H1 (cell line): ENCODE measurements around the gene CHD6. TPM values are rescaled to one million over a fixed set of nuclear protein-coding genes. Genes with fewer than 3 reads are reported as not detected.
A peak's percentile ranks its signal among the peaks of the same experiment; 100 is the strongest.

Source experiments
- CTCF ChIA-PET: fragments of 300-600 bp; sonication (Branson Sonifier 250); formaldehyde crosslinking; loops from one replicate; lab custom pipeline; 2021; ENCODE audit not compliant: partially characterized antibody; lab: Charles Lee
- POLR2A ChIA-PET: fragments of 300-600 bp; sonication (Branson Sonifier 250); formaldehyde crosslinking; loops from one replicate; lab custom pipeline; 2021; ENCODE audit warnings: inconsistent platforms; ENCODE audit not compliant: partially characterized antibody; lab: Charles Lee
- DNase-seq, 2 experiments: peaks; one replicate each; pipeline versions ENCODE4 v3.0.0 to v3.0.0-alpha.2; 2010 to 2022; ENCODE audit warnings: low spot score in 2 of 2, low read depth in 1 of 2, mixed read lengths in 1 of 2
- FAIRE-seq: peaks from 2 replicates; lab custom pipeline; 2011; peaks lifted over from hg19 to GRCh38; lab: Jason Lieb, UNC
- H2AFZ ChIP-seq: 2 replicates; pipeline ENCODE4 v1.8.1; 2012; ENCODE audit warnings: low read length, inconsistent platforms
- H2AK5ac ChIP-seq: 2 replicates; pipeline ENCODE4 v1.6.1; 2013; ENCODE audit warnings: low read depth, low read length
- H2BK120ac ChIP-seq: replicated peaks from 2 replicates; pipeline ENCODE3; 2013; ENCODE audit warnings: low read depth, low read length, inconsistent platforms
- H2BK12ac ChIP-seq: 2 replicates; pipeline ENCODE4 v1.6.1; 2013; ENCODE audit warnings: low read depth, low read length
- H2BK15ac ChIP-seq: 2 replicates; pipeline ENCODE4 v1.6.1; 2013; ENCODE audit warnings: low read length
- H2BK20ac ChIP-seq: 2 replicates; pipeline ENCODE4 v1.6.1; 2013; ENCODE audit warnings: low read length
- H2BK5ac ChIP-seq: 2 replicates; pipeline ENCODE4 v1.6.1; 2013; ENCODE audit warnings: low read depth, low read length
- H3K14ac ChIP-seq: 2 replicates; pipeline ENCODE4 v1.6.1; 2013; ENCODE audit warnings: inconsistent platforms; ENCODE audit not compliant: insufficient read length
- H3K18ac ChIP-seq: 2 replicates; pipeline ENCODE4 v1.6.1; 2013; ENCODE audit warnings: low read length; ENCODE audit errors: extremely low read depth
- H3K23ac ChIP-seq: 2 replicates; pipeline ENCODE4 v1.6.1; 2013; ENCODE audit warnings: inconsistent platforms; ENCODE audit not compliant: insufficient read length
- H3K23me2 ChIP-seq: 2 replicates; pipeline ENCODE4 v1.6.1; 2013; ENCODE audit warnings: low read depth, low read length
- H3K27ac ChIP-seq: 2 replicates; pipeline ENCODE4 v1.6.1; 2011; ENCODE audit warnings: low read depth, low read length, inconsistent platforms
- H3K27me3 ChIP-seq, 4 experiments: replicated peaks in 1 of 4; 1 replicate in 1 of 4; 2 replicates in 3 of 4; pipeline versions ENCODE4 v1.6.1 to v1.8.1; 2011 to 2013; ENCODE audit warnings: low read length in 3 of 4, mild to moderate bottlenecking in 3 of 4, inconsistent platforms in 2 of 4, mixed read lengths in 2 of 4, moderate library complexity in 1 of 4; ENCODE audit not compliant: control insufficient read depth in 3 of 4, insufficient read depth in 3 of 4; ENCODE audit errors: extremely low read depth in 1 of 4
- H3K36me3 ChIP-seq, 4 experiments: 2 replicates each; pipeline versions ENCODE4 v1.6.1 to v1.8.1; 2011 to 2013; ENCODE audit warnings: mild to moderate bottlenecking in 4 of 4, low read length in 3 of 4, moderate library complexity in 2 of 4, control low read depth in 1 of 4, inconsistent platforms in 1 of 4; ENCODE audit not compliant: insufficient read depth in 4 of 4, control insufficient read depth in 2 of 4
- H3K4ac ChIP-seq: replicated peaks from 2 replicates; pipeline ENCODE3; 2013; ENCODE audit warnings: low read length, low read depth, mixed read lengths, inconsistent platforms; ENCODE audit not compliant: insufficient read length
- H3K4me1 ChIP-seq, 4 experiments: replicated peaks in 1 of 4; 1 replicate in 1 of 4; 2 replicates in 3 of 4; pipeline versions ENCODE4 v1.6.1 to v1.8.1; 2011 to 2013; ENCODE audit warnings: low read length in 3 of 4, inconsistent platforms in 2 of 4, mixed read lengths in 1 of 4; ENCODE audit not compliant: insufficient read depth in 4 of 4, control insufficient read depth in 3 of 4
- H3K4me2 ChIP-seq, 2 experiments: 2 replicates each; pipeline versions ENCODE4 v1.6.1 to v1.8.1; 2011 to 2013; ENCODE audit warnings: low read depth in 2 of 2, low read length in 2 of 2, control low read depth in 1 of 2, inconsistent platforms in 1 of 2, mild to moderate bottlenecking in 1 of 2; ENCODE audit not compliant: insufficient read depth in 1 of 2
- H3K4me3 ChIP-seq, 4 experiments: fragments of 200-600, 300-600 bp in 1 of 4; sonication (generic), shearing (Covaris generic), sonication (Bioruptor Twin) in 1 of 4; 2 replicates each; pipeline versions ENCODE4 v1.5.1 to v1.8.1; 2011 to 2016; ENCODE audit warnings: low read length in 4 of 4, low read depth in 3 of 4, control low read depth in 2 of 4, inconsistent platforms in 2 of 4, mild to moderate bottlenecking in 2 of 4, mixed read lengths in 1 of 4, moderate library complexity in 1 of 4; ENCODE audit not compliant: insufficient read depth in 2 of 4; ENCODE audit errors: extremely low read depth in 1 of 4
- H3K56ac ChIP-seq: replicated peaks from 2 replicates; pipeline ENCODE3; 2013; ENCODE audit warnings: low read depth, mild to moderate bottlenecking, mixed read lengths, low read length, inconsistent platforms; ENCODE audit not compliant: insufficient read length
- H3K79me1 ChIP-seq: 2 replicates; pipeline ENCODE4 v1.6.1; 2013; ENCODE audit warnings: low read depth, low read length, control low read depth
- H3K79me2 ChIP-seq, 2 experiments: 2 replicates each; pipeline versions ENCODE4 v1.6.1 to v1.8.1; 2012 to 2013; ENCODE audit warnings: low read length in 2 of 2, mild to moderate bottlenecking in 2 of 2, inconsistent platforms in 1 of 2; ENCODE audit not compliant: insufficient read depth in 2 of 2, control insufficient read depth in 1 of 2
- H3K9ac ChIP-seq, 4 experiments: replicated peaks in 1 of 4; 1 replicate in 1 of 4; 2 replicates in 3 of 4; pipeline versions ENCODE4 v1.6.1 to v1.8.1; 2011 to 2013; ENCODE audit warnings: low read depth in 3 of 4, low read length in 3 of 4, control low read depth in 2 of 4, mild to moderate bottlenecking in 2 of 4, moderate library complexity in 2 of 4, inconsistent platforms in 1 of 4; ENCODE audit errors: extremely low read depth in 1 of 4
- H3K9me3 ChIP-seq, 2 experiments: 2 replicates each; pipeline versions ENCODE4 v1.6.1 to v1.8.1; 2012 to 2013; ENCODE audit warnings: mild to moderate bottlenecking in 2 of 2, moderate library complexity in 2 of 2, control low read depth in 1 of 2, inconsistent platforms in 1 of 2, low read depth in 1 of 2, low read length in 1 of 2, mixed read lengths in 1 of 2; ENCODE audit not compliant: insufficient read depth in 2 of 2
- H4K20me1 ChIP-seq, 2 experiments: replicated peaks in 1 of 2; 2 replicates each; pipeline versions ENCODE3 to v1.8.1; 2011 to 2013; ENCODE audit warnings: inconsistent platforms in 2 of 2, low read length in 2 of 2, mild to moderate bottlenecking in 1 of 2; ENCODE audit not compliant: insufficient read depth in 2 of 2, control insufficient read depth in 1 of 2
- H4K5ac ChIP-seq: 2 replicates; pipeline ENCODE4 v1.6.1; 2013; ENCODE audit warnings: low read length, low read depth, mixed read lengths, inconsistent platforms; ENCODE audit not compliant: insufficient read length
- H4K8ac ChIP-seq: 2 replicates; pipeline ENCODE4 v1.8.0; 2013; ENCODE audit warnings: mild to moderate bottlenecking, moderate library complexity, low read length, inconsistent platforms; ENCODE audit not compliant: insufficient read depth; ENCODE audit errors: extremely low read depth
- H4K91ac ChIP-seq: replicated peaks from 2 replicates; pipeline ENCODE3; 2013; ENCODE audit warnings: low read length, mixed read lengths, inconsistent platforms; ENCODE audit not compliant: insufficient read length
- BRCA1 ChIP-seq: IDR thresholded peaks from 2 replicates; pipeline ENCODE4 v1.6.1; 2012; ENCODE audit warnings: low read depth, low read length, improper control_type of control experiment
- EGR1 ChIP-seq: IDR thresholded peaks from 2 replicates; pipeline ENCODE4 v1.6.1; 2011; ENCODE audit warnings: low read depth, low read length, borderline replicate concordance
- EZH2 ChIP-seq: fragments of 200-600 bp; sonication (generic); IDR thresholded peaks from 2 replicates; pipeline ENCODE4 v1.7.1; 2012; ENCODE audit warnings: low read depth, mild to moderate bottlenecking, moderate library complexity, low read length, inconsistent platforms; ENCODE audit not compliant: severe bottlenecking
- HDAC2 ChIP-seq, 2 experiments: fragments of 300-600 bp in 1 of 2; sonication (generic) in 1 of 2; IDR thresholded peaks; 2 replicates each; pipeline ENCODE4 v1.6.1; 2011 to 2012; ENCODE audit warnings: low read depth in 2 of 2, low read length in 2 of 2, mild to moderate bottlenecking in 2 of 2, moderate library complexity in 2 of 2, borderline replicate concordance in 1 of 2, inconsistent platforms in 1 of 2
- HDAC6 ChIP-seq: IDR thresholded peaks from one replicate; pipeline ENCODE4 v1.7.1; 2012; ENCODE audit warnings: low read depth, mild to moderate bottlenecking, inconsistent platforms, low read length, moderate library complexity
- KDM4A ChIP-seq: IDR thresholded peaks from one replicate; pipeline ENCODE4 v1.7.1; 2012; ENCODE audit warnings: low read depth, mild to moderate bottlenecking, moderate library complexity, low read length, inconsistent platforms; ENCODE audit not compliant: severe bottlenecking
- RXRA ChIP-seq: IDR thresholded peaks from 2 replicates; pipeline ENCODE4 v1.6.1; 2011; ENCODE audit warnings: low read depth, mild to moderate bottlenecking, low read length, moderate library complexity; ENCODE audit not compliant: insufficient read depth
- SIN3A ChIP-seq, 2 experiments: IDR thresholded peaks in 1 of 2; conservative IDR thresholded peaks in 1 of 2; 2 replicates each; pipeline ENCODE4 v1.6.1; 2011 to 2012; ENCODE audit warnings: low read length in 2 of 2, improper control_type of control experiment in 1 of 2, low read depth in 1 of 2, mild to moderate bottlenecking in 1 of 2
- SP1 ChIP-seq: IDR thresholded peaks from 2 replicates; pipeline ENCODE4 v1.6.1; 2011; ENCODE audit warnings: low read depth, low read length
- SRF ChIP-seq: IDR thresholded peaks from 2 replicates; pipeline ENCODE4 v1.6.1; 2011; ENCODE audit warnings: mild to moderate bottlenecking, low read depth, low read length, moderate library complexity
- TAF7 ChIP-seq: optimal IDR thresholded peaks from 2 replicates; pipeline ENCODE3; 2011; ENCODE audit warnings: low read depth, mild to moderate bottlenecking, inconsistent platforms, low read length, moderate library complexity, borderline replicate concordance
- WGBS, 2 experiments: shearing (Covaris generic) in 1 of 2; methylation state at CpG; one replicate each; pipeline versions ENCODE4 v1.1.6 to v1.1.7; 2013 to 2015; ENCODE audit warnings: low lambda C conversion rate in 2 of 2, mixed read lengths in 2 of 2, inconsistent platforms in 1 of 2, low coverage in 1 of 2, missing lambda C conversion rate in 1 of 2; ENCODE audit not compliant: insufficient replicate concordance in 2 of 2, insufficient coverage in 1 of 2, insufficient read length in 1 of 2; ENCODE audit errors: extremely low coverage in 1 of 2, missing lambda C conversion rate in 1 of 2; 5-methylcytosine and 5-hydroxymethylcytosine counted together
- polyA plus RNA-seq, 7 experiments: library from polyadenylated mRNA; depleted of rRNA in 3 of 7; stranded (reverse) in 5 of 7; unstranded in 2 of 7; fragments of >200 nt in 5 of 7; fragments of 200-250 nt in 2 of 7; gene quantifications; 1 replicate in 5 of 7; 2 replicates in 1 of 7; 4 replicates in 1 of 7; pipeline versions ENCODE4 v1.2.1 to v1.2.3, GENCODE V29; 2011 to 2013; ENCODE audit warnings: missing spikeins in 2 of 7, mixed read lengths in 2 of 7
- total RNA-seq: library from RNA; stranded (reverse); fragmentation: NEBNext Ultra II Directional; extraction: Animal tissue kit (Norgen Biotek cat#: 25700); gene quantifications from 2 replicates; pipeline ENCODE4 v1.2.1, GENCODE V29; 2021
- TF ChIP-seq, protein P1 (sequence below): IDR thresholded peaks from 2 replicates; pipeline ENCODE4 v1.6.1; 2012; ENCODE audit warnings: inconsistent platforms

CHD6 gene
- total and polyA plus RNA-seq, 2 of the 8 experiments (the other 6 are each of a cell fraction or from before 2014, with no cell fraction given) = 11.1 to 62.9 TPM

DNA sequence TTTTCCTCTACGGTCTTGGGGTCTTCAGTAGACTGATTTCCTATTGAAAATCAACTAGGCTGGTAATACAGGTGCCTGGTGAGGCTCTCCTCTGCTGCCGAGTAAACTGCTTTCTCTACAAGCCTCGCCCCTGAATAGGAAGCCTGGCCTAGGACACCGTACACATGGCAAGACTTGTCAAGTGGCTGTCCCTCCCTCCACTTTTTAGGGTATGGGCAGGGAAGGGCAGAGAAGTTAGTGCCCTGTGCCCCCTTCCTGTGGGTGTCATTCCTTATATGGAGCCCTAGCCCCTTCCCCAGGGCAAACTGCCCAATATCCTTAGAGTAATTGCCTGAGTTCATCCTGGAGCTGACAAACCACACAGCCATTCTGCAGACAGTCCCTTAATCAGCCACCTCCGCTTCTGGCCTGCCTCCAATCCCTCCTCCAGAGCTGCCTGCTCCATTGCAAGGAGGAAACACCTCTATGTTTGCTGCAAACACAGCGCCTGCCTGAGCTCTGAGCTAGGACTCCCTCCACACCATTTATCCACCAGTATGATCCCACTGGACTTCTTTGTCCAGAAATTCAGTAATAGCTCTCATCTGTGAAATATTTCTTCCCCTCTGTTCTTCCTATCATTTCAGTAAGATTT is 93.1 kb downstream of the CHD6 start:
- Histone ChIP-seq H2BK12ac (no peak overlapping the region), H3K9ac (no peak overlapping the region), H3K27me3 (no peaks in the 10 kb centered on the region), H2BK15ac (no peak overlapping the region), H3K36me3 (no peaks in the 10 kb centered on the region; a peak in 2 of 8 replicates), H2BK120ac (no peak overlapping the region), H2AK5ac (no peak overlapping the region), H4K8ac (peak overlapping the region; percentile 12; the same call in 1 of the 2 replicates), H3K9me3 (no peaks in the 10 kb centered on the region), H3K4me1 (no peaks in the 10 kb centered on the region), H3K23ac (no peak overlapping the region), H3K18ac (no peak overlapping the region), H3K23me2 (no peaks in the 10 kb centered on the region), H2BK20ac (no peak overlapping the region), H2BK5ac (no peak overlapping the region), H4K5ac (no peak overlapping the region), H3K4me3 (no peak overlapping the region), H3K79me2 (peaks cover 0 to 64% of the 10 kb centered on the region in 2 experiments; a peak in 3 of 4 replicates), H3K4ac (no peak overlapping the region), H3K4me2 (no peak overlapping the region), H4K20me1 (peaks cover 0 to 14% of the 10 kb centered on the region in 2 experiments), H2AFZ (no peak overlapping the region), H3K56ac (no peak overlapping the region), H3K27ac (no peak overlapping the region), H4K91ac (no peak overlapping the region), H3K14ac (no peak overlapping the region), H3K79me1 (peaks cover 2% of the 10 kb centered on the region; the same call in 1 of the 2 replicates)
- POLR2A ChIA-PET = no interaction called here
- DNase-seq (no peak), FAIRE-seq (no peak)
- CTCF ChIA-PET = no interaction called here
- WGBS, 2 experiments = 88% methylated on average over 6 of the region's 6 CpGs; no CpG with 5 or more reads in 1 of the 2 experiments
- TF ChIP-seq TAF7 = no peak
- no peak for TF ChIP-seq RXRA
- no peak for TF ChIP-seq KDM4A
- no peak for TF ChIP-seq HDAC2 (IDR thresholded peaks at IDR 0.05; ENCODE audit: borderline replicate concordance in 1 of 2, low read depth in 2 of 2, low read length in 2 of 2)
- no peak for TF ChIP-seq HDAC6
- no peak for TF ChIP-seq EZH2
- no peak for TF ChIP-seq EGR1
- TF ChIP-seq SRF = no peak
- TF ChIP-seq BRCA1 = no peak
- TF ChIP-seq SP1 = no peak
- TF ChIP-seq, protein P1, sequence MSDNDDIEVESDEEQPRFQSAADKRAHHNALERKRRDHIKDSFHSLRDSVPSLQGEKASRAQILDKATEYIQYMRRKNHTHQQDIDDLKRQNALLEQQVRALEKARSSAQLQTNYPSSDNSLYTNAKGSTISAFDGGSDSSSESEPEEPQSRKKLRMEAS = no peak
- no peak for TF ChIP-seq SIN3A (conservative IDR thresholded peaks at IDR 0.05 in 1 of 2, IDR thresholded peaks at IDR 0.05 in 1 of 2; ENCODE audit: low read depth in 1 of 2, low read length in 2 of 2)
